ENCODE measurements around the gene TEAD3.

DNA sequence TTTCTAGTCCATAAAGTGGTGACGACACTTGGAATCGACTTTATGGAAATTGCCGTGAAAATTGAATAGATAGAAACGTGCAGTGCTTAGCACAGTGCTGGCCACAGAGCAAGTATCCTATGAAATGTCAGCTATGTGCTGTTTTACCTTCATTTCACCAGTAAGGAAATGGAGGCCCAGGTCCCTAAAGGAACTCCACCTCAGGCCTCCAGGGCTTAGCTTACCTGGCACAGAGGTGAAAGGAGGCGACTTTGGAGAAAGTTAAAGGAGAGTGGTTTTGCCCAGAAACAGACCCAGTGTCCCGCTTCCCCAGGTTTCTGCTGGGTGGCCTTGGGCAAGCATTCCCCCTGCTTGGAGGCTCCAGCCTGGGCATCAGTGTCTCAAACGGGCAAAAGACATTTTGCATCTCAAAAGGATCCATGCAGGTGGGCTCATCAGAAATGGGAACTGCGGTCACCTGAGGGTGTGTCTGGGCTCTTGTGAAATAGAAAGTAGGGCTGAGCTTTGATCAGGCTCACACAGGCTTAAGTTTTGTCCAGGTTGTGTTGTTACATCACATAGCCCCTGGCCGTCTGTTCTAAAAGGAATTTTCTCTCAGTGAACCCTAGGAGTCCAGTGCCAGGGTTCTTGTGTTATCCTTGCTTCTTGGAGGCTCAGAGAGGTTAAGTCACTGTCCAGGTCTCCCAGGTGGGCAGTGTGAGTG is 22.6 kb upstream of the TEAD3 start:
- TF ChIP-seq POLR2AphosphoS5 (IDR thresholded peaks at IDR 0.05; ENCODE audit: borderline replicate concordance, low read depth, low read length) (no peak), EZH2 (IDR thresholded peaks at IDR 0.05) (no peak)
